Choroid plexus epithelial cell (primary cell): ENCODE measurements around the gene SEPTIN7.

Experiments used
- DNase-seq: peaks from one replicate; pipeline ENCODE4 v3.0.0-alpha.2; 2010; ENCODE audit warnings: low read depth
- H3K4me3 ChIP-seq: 2 replicates; pipeline ENCODE4 v1.5.1; 2011; ENCODE audit warnings: low read depth, mild to moderate bottlenecking, control low read depth, low read length, moderate library complexity
- TF ChIP-seq, protein P1 (sequence below): conservative IDR thresholded peaks from 2 replicates; pipeline ENCODE4 v1.5.1; 2011; ENCODE audit warnings: low read depth, mild to moderate bottlenecking, control low read depth, inconsistent platforms, low read length, moderate library complexity

SEPTIN7 gene

GRCh38 chr7:35817181-35817580 lies 16.3 kb downstream of the SEPTIN7 start:
- DNase-seq: no peak
- TF ChIP-seq, protein P1, sequence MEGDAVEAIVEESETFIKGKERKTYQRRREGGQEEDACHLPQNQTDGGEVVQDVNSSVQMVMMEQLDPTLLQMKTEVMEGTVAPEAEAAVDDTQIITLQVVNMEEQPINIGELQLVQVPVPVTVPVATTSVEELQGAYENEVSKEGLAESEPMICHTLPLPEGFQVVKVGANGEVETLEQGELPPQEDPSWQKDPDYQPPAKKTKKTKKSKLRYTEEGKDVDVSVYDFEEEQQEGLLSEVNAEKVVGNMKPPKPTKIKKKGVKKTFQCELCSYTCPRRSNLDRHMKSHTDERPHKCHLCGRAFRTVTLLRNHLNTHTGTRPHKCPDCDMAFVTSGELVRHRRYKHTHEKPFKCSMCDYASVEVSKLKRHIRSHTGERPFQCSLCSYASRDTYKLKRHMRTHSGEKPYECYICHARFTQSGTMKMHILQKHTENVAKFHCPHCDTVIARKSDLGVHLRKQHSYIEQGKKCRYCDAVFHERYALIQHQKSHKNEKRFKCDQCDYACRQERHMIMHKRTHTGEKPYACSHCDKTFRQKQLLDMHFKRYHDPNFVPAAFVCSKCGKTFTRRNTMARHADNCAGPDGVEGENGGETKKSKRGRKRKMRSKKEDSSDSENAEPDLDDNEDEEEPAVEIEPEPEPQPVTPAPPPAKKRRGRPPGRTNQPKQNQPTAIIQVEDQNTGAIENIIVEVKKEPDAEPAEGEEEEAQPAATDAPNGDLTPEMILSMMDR: no peak
- H3K4me3 ChIP-seq: no peak overlapping the region

DNA sequence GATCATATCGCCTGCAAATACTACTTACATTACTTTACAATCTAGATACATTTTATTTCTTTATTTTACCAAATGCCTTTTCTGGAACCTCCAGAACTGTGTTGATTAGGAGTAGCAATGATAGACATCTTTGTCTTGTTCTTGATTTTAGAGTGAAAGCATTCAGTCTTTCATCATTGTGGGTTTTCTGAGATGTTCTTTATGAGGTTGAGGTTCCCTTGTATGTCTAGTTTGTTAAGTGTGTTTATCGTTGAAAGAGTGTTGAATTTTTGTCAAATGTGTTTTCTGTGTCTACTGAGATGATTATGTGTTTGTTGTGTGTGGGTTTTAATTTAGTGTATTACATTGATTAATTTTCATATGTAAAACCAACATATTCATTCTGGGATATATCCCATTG lies 17.1 kb downstream of the SEPTIN7 start:
- no peak for DNase-seq
- H3K4me3 ChIP-seq: no peak overlapping the region
- TF ChIP-seq, protein P1: no peak

DNA sequence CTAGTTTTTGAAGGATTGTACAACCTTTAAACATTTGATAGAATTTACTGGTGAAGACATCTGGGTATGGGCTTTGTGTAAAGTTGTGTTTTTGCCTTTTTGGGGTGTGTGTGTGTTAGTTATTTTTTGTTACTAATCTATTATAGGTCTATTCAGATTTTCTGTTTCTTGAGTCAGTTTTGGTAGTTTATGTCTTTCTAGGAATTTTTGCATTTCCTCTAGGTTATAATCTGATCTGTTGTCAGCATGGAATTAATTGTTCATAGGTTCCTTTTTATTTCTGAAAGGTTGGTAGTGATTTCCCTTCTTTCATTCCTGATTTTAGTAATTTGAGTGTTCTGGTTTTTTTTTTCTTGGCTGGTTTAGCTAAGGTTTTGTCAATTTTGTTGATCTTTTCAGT lies 17.7 kb downstream of the SEPTIN7 start:
- no peak overlapping the region for H3K4me3 ChIP-seq
- no peak for DNase-seq
- TF ChIP-seq, protein P1: no peak

- no peak for DNase-seq
- TF ChIP-seq, protein P1: no peak
- no peak overlapping the region for H3K4me3 ChIP-seq
These were observed 18.5 kb downstream of the SEPTIN7 start for GRCh38 chr7:35819310-35819709.

DNA sequence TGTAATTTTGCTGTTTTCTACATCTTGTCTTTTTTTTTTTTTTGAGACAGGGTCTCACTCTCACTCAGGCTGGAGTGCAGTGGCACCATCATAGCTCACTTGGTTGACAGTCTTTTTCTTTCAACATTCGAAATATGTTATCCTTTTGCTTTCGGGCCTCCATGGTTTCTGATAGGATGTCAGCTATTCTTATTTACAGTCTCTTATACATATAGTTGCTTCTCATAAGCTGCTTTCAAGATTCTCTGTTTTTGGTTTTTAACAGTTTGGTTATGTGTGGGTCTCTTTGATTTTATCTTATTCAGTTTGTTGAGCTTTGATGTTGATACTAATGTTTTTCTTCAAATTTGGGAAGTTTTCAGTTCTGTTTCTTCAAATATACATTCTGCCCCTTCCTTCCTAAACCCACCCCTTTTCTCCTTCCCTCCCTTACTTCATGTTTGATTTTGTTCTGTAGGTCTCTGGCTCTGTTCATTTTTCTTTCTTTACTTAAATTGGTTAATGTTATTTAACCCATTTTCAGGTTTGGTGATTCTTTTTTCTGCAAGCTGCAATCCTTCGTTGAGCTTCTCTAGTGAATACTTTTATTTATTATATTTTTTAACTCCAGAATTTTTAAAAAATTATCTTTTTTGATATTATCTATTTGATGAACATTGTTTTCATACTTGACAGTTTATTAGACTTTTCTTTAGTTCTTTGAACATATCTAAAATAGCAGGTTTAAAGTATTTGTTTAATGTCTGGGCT lies 19.3 kb downstream of the SEPTIN7 start:
- TF ChIP-seq, protein P1: no peak
- no peak overlapping the region for H3K4me3 ChIP-seq
- DNase-seq: no peak

DNA sequence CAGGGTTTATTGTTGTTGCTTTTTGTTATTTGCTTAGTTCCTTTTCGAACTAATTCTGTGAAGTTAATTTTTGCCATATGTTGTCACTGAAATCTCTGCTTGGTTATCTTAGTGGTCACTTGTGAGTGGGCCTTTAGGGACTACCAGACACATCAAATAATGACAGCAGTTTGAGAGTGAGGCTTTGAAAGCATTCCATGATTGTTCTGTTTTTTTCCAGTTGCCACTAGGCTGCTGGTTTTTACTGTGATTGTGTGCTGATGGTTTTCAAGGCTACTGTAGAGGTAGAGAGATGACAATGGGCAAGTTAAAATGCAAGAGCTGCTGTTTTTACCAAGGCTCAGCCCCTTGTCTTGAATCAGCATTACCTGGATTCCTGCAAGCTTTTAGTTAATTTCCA lies 20.0 kb downstream of the SEPTIN7 start:
- TF ChIP-seq, protein P1: no peak
- DNase-seq: no peak
- no peak overlapping the region for H3K4me3 ChIP-seq

- no peak for DNase-seq
- TF ChIP-seq, protein P1: no peak
- H3K4me3 ChIP-seq: no peak overlapping the region
These were observed 22.6 kb downstream of the SEPTIN7 start for GRCh38 chr7:35823440-35823839.
